ENCODE results near the gene VDAC1.
A peak's percentile ranks its signal among the peaks of the same experiment; 100 is the strongest.

The VDAC1 gene

GRCh38 chr5:134004626-134005416, at the start of gene VDAC1:
TSS of gene VDAC1 (minus strand) at chr5:134004975. CDS start at chr5:133993012, 11,963 bp downstream.
- peaks cover 12 to 48% (median 42%) of the 10 kb centered on the region in 5 donors for H3K4me1 ChIP-seq (ENCODE audit: control insufficient read depth in 5 of 5, insufficient read depth in 5 of 5, low read length in 5 of 5)
- H3K27ac ChIP-seq (ENCODE audit: low read depth, low read length): peak within 1 kb of the TSS; percentile 98
- H3K4me3 ChIP-seq (ENCODE audit: low read depth in 1 of 5, low read length in 5 of 5): peak within 1 kb of the TSS; percentile 73 to 82 (median 80)

DNA sequence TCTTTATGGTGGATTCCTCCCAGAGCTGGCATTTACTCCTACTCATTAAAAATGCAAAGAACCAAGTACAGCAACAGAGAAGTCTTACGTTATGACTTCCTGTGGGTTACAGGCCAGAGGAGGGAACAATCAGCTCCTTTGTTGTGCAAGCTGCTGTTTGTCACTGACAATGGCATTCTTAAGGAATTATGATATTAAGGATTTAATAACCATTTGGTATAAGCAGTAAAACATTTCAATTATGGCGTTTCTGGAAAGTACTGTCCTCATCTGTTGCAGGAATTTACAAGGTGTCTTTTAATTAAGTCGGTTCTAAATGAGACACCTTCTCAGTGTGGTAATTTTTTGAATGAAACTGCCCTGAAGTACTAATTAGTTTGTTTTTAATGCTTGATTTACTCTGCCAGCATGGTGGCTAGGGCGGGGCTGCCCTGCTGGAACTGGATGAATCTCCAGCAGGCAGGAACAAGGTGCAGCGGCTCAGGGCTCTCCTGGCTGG, 49.1 kb upstream of the VDAC1 start:
- no peak overlapping the region for H3K27ac ChIP-seq (ENCODE audit: low read depth, low read length)
- no peak overlapping the region for H3K4me3 ChIP-seq (ENCODE audit: low read depth in 1 of 5, low read length in 5 of 5)

More at GRCh38 chr5:134004626-134005416, at the start of gene VDAC1:
- Histone ChIP-seq H3K36me3 (ENCODE audit: control insufficient read depth in 5 of 5, insufficient read depth in 5 of 5, low read length in 5 of 5) (peaks cover 0 to 7% (median 5%) of the 10 kb centered on the region in 5 donors), H3K9me3 (ENCODE audit: control insufficient read depth in 5 of 5, low read length in 5 of 5) (no peaks in the 10 kb centered on the region), H3K27me3 (ENCODE audit: control insufficient read depth in 5 of 5, insufficient read depth in 4 of 5, low read length in 5 of 5) (no peaks in the 10 kb centered on the region), H3K9ac (ENCODE audit: low read length in 5 of 5) (peak within 1 kb of the TSS; percentile 90 to 98 (median 92))

DNA sequence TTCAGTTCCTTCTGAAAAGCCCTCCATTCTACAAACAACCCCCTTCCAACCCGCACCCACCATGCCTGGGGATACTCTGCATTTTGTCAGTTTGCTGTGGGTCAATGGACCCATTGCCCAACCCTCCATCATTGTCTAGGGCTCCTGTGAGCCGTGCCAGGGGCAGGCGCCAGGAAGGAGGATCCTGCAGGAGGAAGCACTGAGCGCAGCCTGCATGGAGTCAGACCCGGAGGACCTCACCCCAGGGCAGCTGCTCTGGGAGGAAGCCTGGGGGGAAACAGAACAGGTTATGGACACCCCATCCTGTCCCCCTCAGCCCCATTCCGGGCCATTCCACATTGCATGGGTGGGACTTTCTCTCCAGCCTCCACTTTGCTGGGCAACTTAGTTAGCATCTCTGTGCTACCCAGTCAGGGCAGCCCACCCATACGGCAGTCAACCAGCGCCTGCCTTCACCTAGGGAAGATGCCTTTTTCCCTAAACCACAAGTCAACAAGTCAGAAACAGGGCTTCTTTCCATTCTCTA, 48.6 kb upstream of the VDAC1 start:
- H3K36me3 ChIP-seq (ENCODE audit: control insufficient read depth in 5 of 5, insufficient read depth in 5 of 5, low read length in 5 of 5): no peaks in the 10 kb centered on the region
- no peaks in the 10 kb centered on the region for H3K9me3 ChIP-seq (ENCODE audit: control insufficient read depth in 5 of 5, low read length in 5 of 5)
- no peak overlapping the region for H3K9ac ChIP-seq (ENCODE audit: low read length in 5 of 5)
- H3K27ac ChIP-seq (ENCODE audit: low read depth, low read length): no peak overlapping the region
- H3K4me3 ChIP-seq (ENCODE audit: low read depth in 1 of 5, low read length in 5 of 5): no peak overlapping the region
- H3K27me3 ChIP-seq (ENCODE audit: control insufficient read depth in 5 of 5, insufficient read depth in 4 of 5, low read length in 5 of 5): no peaks in the 10 kb centered on the region
- H3K4me1 ChIP-seq (ENCODE audit: control insufficient read depth in 5 of 5, insufficient read depth in 5 of 5, low read length in 5 of 5): peaks cover 0 to 9% (median 0%) of the 10 kb centered on the region in 5 donors

More for the DNA sequence above, 49.1 kb upstream of the VDAC1 start:
- no peaks in the 10 kb centered on the region for H3K36me3 ChIP-seq (ENCODE audit: control insufficient read depth in 5 of 5, insufficient read depth in 5 of 5, low read length in 5 of 5)
- no peaks in the 10 kb centered on the region for H3K27me3 ChIP-seq (ENCODE audit: control insufficient read depth in 5 of 5, insufficient read depth in 4 of 5, low read length in 5 of 5)
- no peak overlapping the region for H3K9ac ChIP-seq (ENCODE audit: low read length in 5 of 5)
- peaks cover 3 to 13% (median 5%) of the 10 kb centered on the region in 5 donors for H3K4me1 ChIP-seq (ENCODE audit: control insufficient read depth in 5 of 5, insufficient read depth in 5 of 5, low read length in 5 of 5)
- H3K9me3 ChIP-seq (ENCODE audit: control insufficient read depth in 5 of 5, low read length in 5 of 5): no peaks in the 10 kb centered on the region

- no peaks in the 10 kb centered on the region for H3K9me3 ChIP-seq (ENCODE audit: control insufficient read depth in 5 of 5, low read length in 5 of 5)
- no peak overlapping the region for H3K9ac ChIP-seq (ENCODE audit: low read length in 5 of 5)
- H3K27ac ChIP-seq (ENCODE audit: low read depth, low read length): no peak overlapping the region
- H3K27me3 ChIP-seq (ENCODE audit: control insufficient read depth in 5 of 5, insufficient read depth in 4 of 5, low read length in 5 of 5): peaks cover 0 to 3% (median 0%) of the 10 kb centered on the region in 5 donors
- no peaks in the 10 kb centered on the region for H3K36me3 ChIP-seq (ENCODE audit: control insufficient read depth in 5 of 5, insufficient read depth in 5 of 5, low read length in 5 of 5)
- H3K4me1 ChIP-seq (ENCODE audit: control insufficient read depth in 5 of 5, insufficient read depth in 5 of 5, low read length in 5 of 5): peaks cover 0 to 9% (median 0%) of the 10 kb centered on the region in 5 donors
- no peak overlapping the region for H3K4me3 ChIP-seq (ENCODE audit: low read depth in 1 of 5, low read length in 5 of 5)
Observed at GRCh38 chr5:134051305-134051704, 46.5 kb upstream of the VDAC1 start.

DNA sequence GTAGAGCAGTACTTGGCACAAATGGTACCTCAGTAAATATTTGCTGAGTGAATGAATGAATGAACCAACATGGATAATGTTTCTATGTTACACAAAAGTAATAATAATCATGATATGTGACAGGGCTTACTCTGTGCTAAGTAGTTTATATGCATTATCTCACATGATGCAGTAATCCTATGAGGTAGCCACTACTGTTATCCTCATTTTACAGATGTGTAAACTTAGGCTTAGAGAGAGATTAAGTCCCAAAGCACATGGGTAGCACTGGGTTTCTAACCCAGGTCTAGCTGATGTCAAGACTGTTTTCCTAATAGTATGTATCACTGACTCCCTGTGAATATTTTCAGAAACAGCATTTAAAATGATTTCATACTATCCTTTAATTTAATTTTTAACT, 44.1 kb upstream of the VDAC1 start:
- H3K36me3 ChIP-seq (ENCODE audit: control insufficient read depth in 5 of 5, insufficient read depth in 5 of 5, low read length in 5 of 5): no peaks in the 10 kb centered on the region
- no peak overlapping the region for H3K27ac ChIP-seq (ENCODE audit: low read depth, low read length)
- H3K27me3 ChIP-seq (ENCODE audit: control insufficient read depth in 5 of 5, insufficient read depth in 4 of 5, low read length in 5 of 5): peaks cover 0 to 3% (median 0%) of the 10 kb centered on the region in 5 donors
- no peak overlapping the region for H3K9ac ChIP-seq (ENCODE audit: low read length in 5 of 5)
- H3K4me1 ChIP-seq (ENCODE audit: control insufficient read depth in 5 of 5, insufficient read depth in 5 of 5, low read length in 5 of 5): peaks cover 0 to 6% (median 0%) of the 10 kb centered on the region in 5 donors
- no peak overlapping the region for H3K4me3 ChIP-seq (ENCODE audit: low read depth in 1 of 5, low read length in 5 of 5)
- H3K9me3 ChIP-seq (ENCODE audit: control insufficient read depth in 5 of 5, low read length in 5 of 5): no peaks in the 10 kb centered on the region

DNA sequence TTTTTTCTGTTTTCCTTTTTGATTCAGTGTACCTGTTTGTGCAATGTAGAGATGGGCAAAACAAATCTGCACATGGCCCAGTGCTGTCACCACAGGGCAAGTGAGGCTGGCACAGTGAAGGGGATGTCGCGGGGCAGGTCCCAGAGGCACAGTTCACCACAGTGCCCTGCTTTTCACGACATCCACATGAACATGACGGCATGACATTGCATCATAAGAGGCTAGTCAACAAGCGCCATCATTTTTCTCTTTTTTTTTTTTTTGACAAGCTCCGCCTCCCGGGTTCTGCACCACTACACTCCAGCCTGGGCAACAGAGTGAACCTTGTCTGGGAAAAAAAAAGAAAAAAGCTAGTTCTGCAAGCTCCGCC, 42.9 kb upstream of the VDAC1 start:
- Histone ChIP-seq H3K9me3 (ENCODE audit: control insufficient read depth in 5 of 5, low read length in 5 of 5) (no peaks in the 10 kb centered on the region), H3K27ac (ENCODE audit: low read depth, low read length) (no peak overlapping the region), H3K4me1 (ENCODE audit: control insufficient read depth in 5 of 5, insufficient read depth in 5 of 5, low read length in 5 of 5) (no peaks in the 10 kb centered on the region), H3K36me3 (ENCODE audit: control insufficient read depth in 5 of 5, insufficient read depth in 5 of 5, low read length in 5 of 5) (no peaks in the 10 kb centered on the region), H3K27me3 (ENCODE audit: control insufficient read depth in 5 of 5, insufficient read depth in 4 of 5, low read length in 5 of 5) (peaks cover 0 to 3% (median 0%) of the 10 kb centered on the region in 5 donors), H3K9ac (ENCODE audit: low read length in 5 of 5) (no peak overlapping the region), H3K4me3 (ENCODE audit: low read depth in 1 of 5, low read length in 5 of 5) (no peak overlapping the region)

GRCh38 chr5:134046801-134047686, 42.3 kb upstream of the VDAC1 start:
- H3K27me3 ChIP-seq (ENCODE audit: control insufficient read depth in 5 of 5, insufficient read depth in 4 of 5, low read length in 5 of 5): peaks cover 0 to 3% (median 0%) of the 10 kb centered on the region in 5 donors
- no peaks in the 10 kb centered on the region for H3K9me3 ChIP-seq (ENCODE audit: control insufficient read depth in 5 of 5, low read length in 5 of 5)
- H3K27ac ChIP-seq (ENCODE audit: low read depth, low read length): no peak overlapping the region
- no peak overlapping the region for H3K9ac ChIP-seq (ENCODE audit: low read length in 5 of 5)
- no peaks in the 10 kb centered on the region for H3K36me3 ChIP-seq (ENCODE audit: control insufficient read depth in 5 of 5, insufficient read depth in 5 of 5, low read length in 5 of 5)
- H3K4me3 ChIP-seq (ENCODE audit: low read depth in 1 of 5, low read length in 5 of 5): no peak overlapping the region
- no peaks in the 10 kb centered on the region for H3K4me1 ChIP-seq (ENCODE audit: control insufficient read depth in 5 of 5, insufficient read depth in 5 of 5, low read length in 5 of 5)

DNA sequence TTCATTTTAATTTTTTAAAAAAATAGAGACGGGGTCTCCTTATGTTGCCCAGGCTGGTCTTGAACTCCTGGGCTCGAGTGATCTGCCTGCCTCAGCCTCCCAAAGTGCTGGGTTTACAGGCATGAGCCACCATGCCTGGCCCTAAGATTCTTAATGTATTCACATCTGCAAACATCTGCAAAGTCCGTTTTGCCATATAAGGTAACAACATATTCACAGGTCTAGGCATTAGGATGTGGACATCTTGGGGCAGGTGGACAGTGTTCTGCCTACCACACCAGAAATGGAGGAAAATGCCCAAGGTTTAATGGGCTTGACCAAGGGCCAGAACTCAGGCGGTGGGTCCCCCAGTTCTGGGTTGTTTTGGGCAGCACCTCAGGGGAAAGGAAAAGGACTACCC, 41.6 kb upstream of the VDAC1 start:
- H3K4me3 ChIP-seq (ENCODE audit: low read depth in 1 of 5, low read length in 5 of 5): no peak overlapping the region
- no peak overlapping the region for H3K27ac ChIP-seq (ENCODE audit: low read depth, low read length)
- no peaks in the 10 kb centered on the region for H3K4me1 ChIP-seq (ENCODE audit: control insufficient read depth in 5 of 5, insufficient read depth in 5 of 5, low read length in 5 of 5)
- H3K9me3 ChIP-seq (ENCODE audit: control insufficient read depth in 5 of 5, low read length in 5 of 5): no peaks in the 10 kb centered on the region
- H3K36me3 ChIP-seq (ENCODE audit: control insufficient read depth in 5 of 5, insufficient read depth in 5 of 5, low read length in 5 of 5): no peaks in the 10 kb centered on the region
- peaks cover 0 to 3% (median 0%) of the 10 kb centered on the region in 5 donors for H3K27me3 ChIP-seq (ENCODE audit: control insufficient read depth in 5 of 5, insufficient read depth in 4 of 5, low read length in 5 of 5)
- no peak overlapping the region for H3K9ac ChIP-seq (ENCODE audit: low read length in 5 of 5)

GRCh38 chr5:134043793-134044792, 39.3 kb upstream of the VDAC1 start:
- H3K36me3 ChIP-seq (ENCODE audit: control insufficient read depth in 5 of 5, insufficient read depth in 5 of 5, low read length in 5 of 5): no peaks in the 10 kb centered on the region
- H3K4me1 ChIP-seq (ENCODE audit: control insufficient read depth in 5 of 5, insufficient read depth in 5 of 5, low read length in 5 of 5): no peaks in the 10 kb centered on the region
- H3K4me3 ChIP-seq (ENCODE audit: low read depth in 1 of 5, low read length in 5 of 5): no peak overlapping the region
- peaks cover 0 to 3% (median 0%) of the 10 kb centered on the region in 5 donors for H3K27me3 ChIP-seq (ENCODE audit: control insufficient read depth in 5 of 5, insufficient read depth in 4 of 5, low read length in 5 of 5)
- no peak overlapping the region for H3K9ac ChIP-seq (ENCODE audit: low read length in 5 of 5)
- no peaks in the 10 kb centered on the region for H3K9me3 ChIP-seq (ENCODE audit: control insufficient read depth in 5 of 5, low read length in 5 of 5)
- no peak overlapping the region for H3K27ac ChIP-seq (ENCODE audit: low read depth, low read length)
